ENCODE results near the gene MSANTD2.

The MSANTD2 gene

DNA sequence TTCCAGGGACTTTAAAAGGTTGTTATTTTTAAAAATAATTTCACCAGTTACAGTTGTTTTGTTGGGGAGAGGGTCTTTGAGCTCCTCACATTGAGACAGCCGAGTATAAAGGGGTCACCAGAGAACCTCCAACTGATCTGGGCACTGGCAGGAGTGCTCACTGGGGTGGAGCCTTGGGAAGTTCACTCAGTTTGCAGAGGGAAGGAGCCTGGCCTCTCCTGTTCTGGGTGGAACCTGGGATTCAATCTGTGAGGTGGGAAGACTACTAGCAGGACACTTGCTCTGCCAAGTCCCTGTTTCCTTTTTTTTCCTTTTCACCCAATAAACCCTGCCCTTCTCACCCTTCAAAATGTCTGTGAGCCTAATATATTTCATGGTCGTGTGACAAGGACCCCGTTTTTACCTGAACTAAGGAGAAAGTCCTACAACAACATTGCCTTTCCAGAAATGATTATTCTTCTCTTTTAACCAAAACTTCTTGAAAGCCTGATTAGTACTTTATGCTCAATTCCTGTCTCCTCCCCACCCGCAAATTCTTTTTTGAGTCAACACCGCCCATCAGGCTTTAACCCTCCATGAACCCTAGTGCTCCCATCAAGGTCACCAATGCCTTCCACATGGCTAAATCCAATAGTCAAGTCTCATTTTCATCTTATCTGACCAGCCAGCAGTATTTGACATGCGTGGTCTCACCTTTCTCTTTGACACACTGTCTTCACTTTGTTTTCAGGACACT, 22.0 kb upstream of the MSANTD2 start:
- DNase-seq (ENCODE audit: low read depth in 2 of 2): no peak

DNA sequence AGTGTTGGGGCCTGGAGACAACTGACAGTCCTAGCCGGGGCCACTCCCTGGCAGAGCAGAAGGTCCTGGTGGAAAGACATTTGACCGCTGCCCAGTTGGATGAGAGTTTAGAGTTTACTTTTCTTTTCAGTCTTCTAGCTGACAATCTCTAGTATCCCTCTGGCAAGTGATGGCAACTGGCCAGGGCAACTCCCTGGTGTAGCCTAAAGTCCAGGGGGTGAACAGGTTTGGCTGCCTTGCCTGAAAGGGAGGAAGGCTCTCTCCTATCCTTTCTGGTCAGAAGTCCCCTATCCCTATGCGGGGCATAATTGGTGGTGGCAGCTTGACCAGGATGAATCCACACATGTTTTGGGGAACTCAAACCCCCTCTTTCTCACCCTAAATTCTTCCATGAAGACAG, 16.8 kb upstream of the MSANTD2 start:
- no peak for DNase-seq (ENCODE audit: low read depth in 2 of 2)

DNA sequence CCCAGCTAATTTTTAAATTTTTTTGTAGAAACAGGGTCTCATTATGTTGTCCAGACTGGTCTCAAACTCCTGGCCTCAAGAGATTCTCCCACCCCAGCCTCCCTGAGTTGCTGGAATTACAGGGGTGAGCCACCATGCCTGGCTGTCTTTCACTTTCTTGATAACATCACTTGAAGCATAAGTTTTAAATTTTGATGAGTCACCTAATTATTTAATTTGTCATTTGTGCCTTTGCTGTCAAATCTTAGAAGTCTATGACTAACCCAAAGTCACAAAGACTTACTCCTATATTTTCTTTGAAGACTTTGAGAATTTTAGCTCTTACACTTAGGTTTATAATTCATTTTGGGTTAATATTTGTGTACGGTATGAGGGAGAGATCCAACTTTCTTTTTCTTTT, 14.5 kb upstream of the MSANTD2 start:
- no peak for DNase-seq (ENCODE audit: low read depth in 2 of 2)

DNA sequence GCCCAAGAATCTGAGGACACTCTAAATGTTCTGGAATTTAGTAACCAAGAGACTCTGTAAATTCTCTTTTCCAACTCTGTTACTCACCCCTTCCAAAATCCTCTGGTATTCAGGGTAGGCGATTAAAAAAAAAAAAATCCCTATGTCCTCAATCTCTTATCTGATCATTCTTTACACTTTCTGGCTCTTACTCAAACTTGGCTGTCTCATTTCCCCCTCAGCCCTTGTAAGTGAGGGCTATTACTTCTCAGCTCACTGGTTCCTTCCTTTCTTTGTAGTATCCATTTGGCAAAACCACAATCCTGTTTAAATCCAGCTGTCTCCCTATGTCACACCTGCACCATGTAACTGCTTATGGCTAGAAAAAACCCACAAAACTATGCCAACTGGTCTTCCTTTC, 12.7 kb upstream of the MSANTD2 start:
- DNase-seq (ENCODE audit: low read depth in 2 of 2): no peak

DNA sequence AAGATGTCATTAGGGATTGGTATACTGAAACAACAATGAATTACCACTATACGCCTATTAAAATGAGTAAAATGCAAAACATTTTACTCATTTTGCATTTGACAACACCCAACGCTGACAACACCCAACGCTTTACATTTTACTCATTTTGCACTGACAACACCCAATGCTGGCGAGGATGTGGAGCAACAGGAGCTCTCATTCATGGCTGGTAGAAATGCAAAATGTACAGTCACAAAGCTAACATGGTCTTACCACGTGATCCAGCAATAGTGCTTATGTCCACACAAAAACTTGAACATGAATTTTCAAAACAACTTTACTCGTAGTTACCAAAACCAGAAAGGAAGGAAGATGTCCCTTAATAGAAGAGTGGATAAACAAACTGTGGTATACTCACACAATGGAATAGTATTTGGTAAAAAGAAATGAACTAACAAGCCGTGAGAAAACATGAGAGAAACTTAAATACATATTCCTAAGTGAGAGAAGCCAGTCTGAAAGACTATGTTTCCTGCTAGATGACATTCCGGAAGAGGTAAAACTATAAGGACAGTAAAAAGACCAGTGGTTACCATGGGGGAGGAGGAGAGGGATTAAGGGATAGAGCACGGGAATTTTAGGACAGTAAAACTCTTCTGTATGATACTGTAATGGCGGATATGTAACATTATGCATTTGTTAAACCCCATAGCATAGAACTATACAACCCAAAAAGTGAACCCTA, 11.4 kb upstream of the MSANTD2 start:
- DNase-seq (ENCODE audit: low read depth in 2 of 2): no peak

DNA sequence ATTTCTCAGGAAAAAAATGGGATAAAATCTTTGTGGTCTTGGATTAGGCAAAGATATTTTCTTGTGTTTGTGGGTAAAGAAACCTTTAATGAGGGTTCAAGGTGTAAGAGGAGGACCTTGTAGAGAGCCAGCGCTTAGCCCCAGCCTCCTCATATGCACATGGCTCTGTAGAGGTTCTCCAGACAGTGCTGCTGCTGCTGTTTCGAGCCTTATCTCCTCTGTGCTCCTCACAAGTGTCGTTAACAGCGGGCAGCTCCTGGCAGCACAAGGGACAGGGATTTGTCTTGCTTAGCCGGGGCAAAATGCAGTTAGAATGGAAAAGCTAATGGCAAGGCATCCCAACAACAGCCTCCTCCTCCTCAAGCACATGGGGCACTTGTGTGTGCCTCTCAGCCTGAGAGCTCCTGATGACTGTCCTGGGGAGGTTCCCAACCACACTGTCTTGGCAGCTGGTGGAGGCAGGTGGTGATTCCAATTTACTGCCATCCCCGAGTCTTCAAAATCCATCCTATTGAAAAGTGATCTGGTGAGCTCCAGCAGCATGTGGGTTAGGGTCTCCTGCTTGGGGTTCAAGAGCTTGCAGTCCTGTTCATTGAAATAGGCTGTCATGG, 7.6 kb upstream of the MSANTD2 start:
- DNase-seq (ENCODE audit: low read depth in 2 of 2): no peak

DNA sequence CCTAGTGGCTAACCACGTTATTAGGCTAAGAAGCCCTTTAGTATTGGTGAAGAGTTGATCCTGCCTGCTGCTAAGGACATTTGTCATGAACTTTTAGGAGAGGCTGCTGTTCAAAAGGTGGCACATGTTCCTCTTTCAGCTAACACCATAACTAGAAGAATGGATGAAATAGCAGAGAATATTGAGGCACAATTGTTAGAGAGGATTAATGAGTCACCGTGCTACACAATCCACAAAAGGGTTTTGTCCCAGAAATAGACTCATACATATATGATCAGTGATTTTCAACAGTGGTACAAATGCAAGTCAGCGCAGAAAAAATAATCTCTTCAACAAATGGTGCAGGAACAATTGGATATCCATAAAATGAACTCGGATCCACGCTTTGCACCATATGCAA, 7.0 kb upstream of the MSANTD2 start:
- no peak for DNase-seq (ENCODE audit: low read depth in 2 of 2)

DNA sequence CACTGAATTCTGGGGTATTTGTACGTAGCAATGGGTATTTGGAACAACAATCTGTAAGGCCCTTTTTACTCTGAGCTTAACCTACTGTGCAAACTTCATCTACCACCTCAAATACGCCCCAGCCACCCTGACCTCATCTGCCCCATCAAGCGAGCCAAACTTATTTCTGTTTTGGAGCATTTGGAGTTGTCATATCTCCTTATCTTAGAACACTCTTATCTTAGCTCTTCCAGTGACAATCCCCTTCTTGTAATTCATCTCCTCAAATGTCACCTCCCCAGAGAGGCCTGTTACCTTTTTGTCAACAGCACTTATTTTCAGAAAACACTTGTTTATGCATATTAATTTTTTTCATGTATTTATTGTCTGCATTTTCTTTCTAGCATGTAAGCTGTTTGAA, 4.7 kb upstream of the MSANTD2 start:
- no peak for DNase-seq (ENCODE audit: low read depth in 2 of 2)

DNA sequence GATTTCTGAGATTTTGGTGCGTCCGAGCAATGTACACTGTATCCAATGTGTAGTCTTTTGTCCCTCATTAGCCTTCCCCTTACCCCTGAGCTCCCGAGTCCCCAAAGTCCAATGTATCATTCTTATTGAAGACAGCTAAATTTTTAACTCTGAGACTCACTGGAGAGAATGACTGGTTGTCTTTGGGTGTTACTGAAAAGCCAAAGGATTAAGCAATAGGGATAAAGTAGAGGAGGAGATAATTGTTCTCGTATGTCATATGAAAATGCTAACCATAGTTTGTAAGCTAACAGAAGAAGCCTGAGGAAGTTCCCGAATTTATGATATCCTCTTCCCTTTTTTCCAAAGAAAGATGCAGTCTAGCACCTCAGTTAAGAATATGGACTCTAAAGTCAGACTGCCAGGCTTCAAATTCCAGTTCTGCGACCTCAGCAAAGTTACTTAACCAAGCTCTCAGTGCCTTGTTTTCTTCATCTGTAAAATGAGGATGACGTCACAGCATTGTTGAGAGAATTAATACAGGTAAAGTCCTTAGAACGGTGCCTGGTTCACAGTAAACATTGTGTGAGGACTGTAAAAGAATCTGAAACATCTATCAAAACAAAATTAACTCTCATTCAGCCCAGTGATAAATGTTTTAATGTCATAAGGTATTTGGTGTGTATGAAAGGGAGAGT, 1.6 kb upstream of the MSANTD2 start:
- no peak for DNase-seq (ENCODE audit: low read depth in 2 of 2)

DNA sequence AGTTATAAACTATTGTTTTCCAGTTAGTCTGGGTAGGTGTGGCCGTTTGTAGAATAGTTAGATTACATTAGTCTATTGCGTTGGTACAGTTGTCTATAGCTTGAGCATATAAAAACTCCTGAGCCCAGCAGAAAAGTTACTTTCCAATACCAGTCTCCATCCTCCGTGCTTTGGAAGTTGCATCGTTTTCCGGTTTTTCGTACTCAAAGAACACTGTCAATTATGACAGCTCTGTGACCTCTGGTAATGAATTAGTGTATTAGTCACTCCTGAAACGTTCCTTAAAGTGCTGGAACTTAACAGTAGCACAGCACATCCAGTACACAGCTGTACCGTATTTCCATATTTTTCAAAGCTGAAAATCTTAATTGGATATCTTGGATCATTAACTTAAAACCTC, 808 bp upstream of the MSANTD2 start:
- DNase-seq (ENCODE audit: low read depth in 2 of 2): no peak

DNA sequence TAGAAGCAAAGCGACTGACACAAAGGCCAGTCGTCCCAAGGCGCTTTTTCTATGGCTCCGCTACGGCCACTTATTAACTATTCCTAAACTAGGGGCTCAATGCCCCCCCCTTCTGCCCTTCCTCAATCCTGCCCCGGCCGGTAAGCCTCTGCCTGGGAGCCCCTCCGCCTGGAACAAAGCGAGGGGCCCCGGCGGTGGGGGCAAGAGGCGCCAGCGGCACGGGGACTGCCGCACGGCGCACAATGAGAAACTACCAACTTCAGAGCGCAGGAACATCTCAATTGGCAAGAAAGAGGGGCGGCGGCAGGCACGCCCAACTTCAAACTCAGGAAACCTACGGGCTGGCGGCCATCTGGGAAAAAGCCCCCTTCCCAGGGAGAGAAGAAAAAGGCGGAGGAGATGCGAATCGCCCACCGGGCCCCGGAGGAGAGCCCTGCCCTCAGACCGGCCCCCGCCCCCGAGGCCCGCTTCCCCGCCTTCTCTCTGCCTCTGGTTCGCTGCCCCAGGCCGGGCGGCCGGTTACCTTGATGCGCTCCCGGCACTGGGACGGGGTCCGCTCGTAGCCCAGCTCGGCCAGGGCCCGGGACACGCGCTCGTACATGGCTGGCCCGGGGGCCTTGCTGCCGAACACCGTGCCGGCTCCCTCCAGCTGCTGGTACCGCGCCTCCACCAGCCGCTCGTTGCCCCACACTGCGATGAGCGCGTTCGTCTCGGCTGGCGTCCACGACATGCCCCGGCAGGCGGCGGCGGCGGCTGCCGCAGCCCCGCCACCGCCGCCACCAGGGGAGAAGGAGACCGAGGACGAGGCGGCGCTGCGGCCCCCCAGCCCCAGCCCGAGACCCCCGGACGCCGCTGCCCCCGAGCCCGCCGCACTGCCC, 619 bp downstream of the MSANTD2 start:
- DNase-seq (ENCODE audit: low read depth in 2 of 2): peak in 1 of 2 donors; percentile 7

DNA sequence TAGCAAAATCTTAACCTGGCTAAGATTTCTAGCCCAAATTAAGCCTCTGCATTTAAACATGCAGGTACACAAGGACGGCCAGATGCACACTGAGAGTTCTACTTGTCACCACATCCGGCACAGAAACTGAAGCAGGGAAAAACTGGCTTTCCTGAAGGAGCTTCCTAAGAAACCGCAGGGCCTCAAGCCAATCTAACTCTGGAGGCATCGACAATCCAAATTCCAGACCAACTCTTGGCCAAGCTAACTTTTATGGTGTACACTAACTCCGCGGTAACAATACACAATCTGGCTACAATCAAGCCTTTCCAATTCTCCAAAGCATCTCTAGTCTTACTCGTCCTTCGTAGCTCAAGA, 1.2 kb downstream of the MSANTD2 start:
- no peak for DNase-seq (ENCODE audit: low read depth in 2 of 2)

DNA sequence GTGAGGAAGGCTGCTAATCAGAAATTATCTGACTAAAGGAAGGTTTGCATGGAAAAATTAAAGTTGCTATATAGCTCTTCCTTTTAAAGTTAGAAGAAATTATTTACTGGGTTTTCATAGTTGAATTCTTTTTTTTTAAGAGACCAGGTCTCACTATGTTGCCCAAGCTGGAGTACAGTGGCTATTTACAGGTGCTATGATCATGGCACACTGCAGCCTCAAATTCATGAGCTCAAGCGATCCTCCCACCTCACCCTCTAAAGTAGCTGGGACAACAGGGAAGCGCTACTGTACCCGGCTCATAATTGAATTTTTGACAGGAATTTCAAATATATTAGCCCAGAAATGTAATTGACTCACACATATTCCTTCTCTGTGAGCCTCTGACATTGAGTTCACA, 3.9 kb downstream of the MSANTD2 start:
- no peak for DNase-seq (ENCODE audit: low read depth in 2 of 2)

DNA sequence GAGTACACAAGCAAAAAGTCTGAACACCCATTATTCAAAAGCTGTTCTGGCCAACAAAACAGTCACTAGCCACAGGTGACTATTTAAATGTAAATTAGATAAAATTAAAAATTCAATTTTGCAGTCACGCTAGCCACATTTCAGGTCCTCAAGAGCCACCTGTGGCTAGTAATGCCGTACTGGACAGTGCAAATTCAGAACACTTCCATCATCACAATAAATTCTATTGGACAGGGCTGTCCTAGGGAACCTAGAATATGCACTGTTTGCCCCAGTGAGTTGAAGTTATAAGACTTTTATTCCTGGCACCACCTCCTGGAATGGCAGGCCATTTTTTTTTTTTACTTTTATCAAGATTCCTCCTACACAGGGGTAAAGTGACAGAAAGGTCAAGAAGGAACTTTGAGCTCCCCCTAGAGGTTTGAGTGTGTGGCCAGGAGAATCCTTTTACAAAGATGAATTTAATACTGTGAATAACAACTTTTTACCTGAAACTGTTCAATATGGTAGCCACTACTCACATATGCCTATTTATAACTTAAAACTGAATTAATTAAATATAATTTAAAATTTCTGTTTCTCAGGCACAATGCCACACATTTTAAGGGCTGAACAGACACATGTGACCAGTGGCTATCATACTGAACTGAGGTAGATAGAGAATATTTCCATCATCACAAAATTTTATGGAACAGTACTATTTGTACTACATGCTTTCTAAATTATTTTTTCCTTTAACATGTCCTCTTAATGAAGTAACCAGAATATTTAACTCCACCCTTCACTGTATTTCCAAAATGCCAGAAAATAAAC, 6.5 kb downstream of the MSANTD2 start:
- DNase-seq (ENCODE audit: low read depth in 2 of 2): no peak

DNA sequence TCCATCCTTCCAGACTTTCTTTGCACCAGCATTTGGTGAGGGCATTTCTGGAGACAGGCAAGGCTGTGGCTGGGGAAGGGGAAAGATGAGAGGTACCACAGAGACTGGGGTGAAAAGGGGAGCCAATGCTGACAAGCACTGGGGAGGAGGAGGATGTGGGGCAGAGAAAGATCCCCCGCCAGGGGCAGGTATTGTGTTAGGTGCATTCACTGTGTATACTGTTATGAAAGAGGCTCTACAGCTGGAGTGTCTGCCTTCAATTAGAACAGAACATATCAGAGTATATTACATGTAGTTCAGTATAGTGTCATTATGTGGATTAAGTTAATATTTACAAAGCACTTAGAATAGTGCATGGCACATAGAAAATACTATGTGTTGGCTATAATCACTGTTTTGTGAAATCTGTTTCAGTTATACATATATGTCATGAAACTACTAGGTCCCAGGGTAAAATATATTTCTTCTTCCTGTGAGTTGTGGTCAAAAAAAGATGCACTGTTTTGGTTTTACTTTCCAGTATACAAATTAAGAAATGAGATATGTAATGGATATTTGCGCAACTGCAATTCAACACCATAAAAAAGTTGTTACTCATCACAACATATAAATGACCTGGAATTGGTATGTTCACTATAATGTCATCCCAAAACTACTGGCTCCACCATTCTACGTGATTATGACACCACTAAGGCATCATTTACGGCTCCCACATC, 8.4 kb downstream of the MSANTD2 start:
- no peak for DNase-seq (ENCODE audit: low read depth in 2 of 2)

DNA sequence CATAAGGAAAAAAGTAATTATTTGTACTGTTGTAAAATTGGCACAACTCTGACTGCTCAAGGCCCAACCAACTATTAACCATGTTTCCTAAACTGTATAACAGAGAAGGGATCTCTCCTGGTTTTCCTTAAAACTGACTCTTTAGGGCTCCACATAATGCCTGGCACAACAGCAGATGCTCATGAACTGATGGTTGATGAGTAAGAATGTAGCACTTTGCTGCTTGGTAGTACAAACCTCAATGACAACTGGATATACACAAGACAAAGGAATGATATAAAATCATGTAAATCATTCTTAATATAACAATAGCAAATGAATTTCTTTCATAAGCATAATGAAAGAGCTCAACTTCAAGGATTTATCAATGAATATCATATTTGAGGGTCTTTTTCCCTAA, 11.7 kb downstream of the MSANTD2 start:
- DNase-seq (ENCODE audit: low read depth in 2 of 2): no peak

DNA sequence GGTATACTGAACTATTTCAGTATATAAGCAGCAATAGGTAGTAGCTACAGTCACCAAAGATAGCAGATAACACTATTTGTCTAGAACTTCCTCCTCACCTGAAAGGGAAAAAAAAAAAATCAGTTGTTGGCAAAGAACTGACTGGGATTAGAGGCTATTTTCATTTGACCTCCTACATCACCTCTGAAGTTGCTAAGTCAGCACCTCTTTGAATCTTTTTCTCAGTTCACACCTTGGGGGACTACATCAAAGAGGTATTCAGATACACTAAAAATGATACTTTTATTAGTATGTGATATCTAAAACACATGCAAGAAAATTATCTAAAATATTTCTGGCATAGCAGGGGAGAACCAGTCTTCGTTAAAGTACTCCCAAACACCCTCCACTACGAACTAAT, 16.2 kb downstream of the MSANTD2 start:
- DNase-seq (ENCODE audit: low read depth in 2 of 2): no peak

DNA sequence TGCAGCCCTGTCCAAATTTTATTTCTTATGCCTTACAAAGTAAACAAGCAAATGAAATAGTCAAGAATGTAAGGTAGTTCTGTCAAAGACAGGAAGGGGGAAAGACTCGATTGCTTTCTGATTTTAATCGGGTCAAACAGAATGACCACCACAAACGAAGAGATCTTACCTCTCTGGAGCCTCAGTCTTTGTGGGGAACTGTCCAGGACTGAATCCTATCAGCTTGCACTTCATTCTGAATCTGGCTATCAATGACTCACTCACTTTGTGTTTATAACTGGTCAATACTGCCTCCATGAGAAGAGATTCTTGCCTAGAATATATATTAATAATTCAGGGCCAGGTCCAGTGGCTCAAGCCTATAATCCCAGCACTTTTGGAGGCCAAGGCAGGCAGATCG, 17.2 kb downstream of the MSANTD2 start:
- DNase-seq (ENCODE audit: low read depth in 2 of 2): no peak

DNA sequence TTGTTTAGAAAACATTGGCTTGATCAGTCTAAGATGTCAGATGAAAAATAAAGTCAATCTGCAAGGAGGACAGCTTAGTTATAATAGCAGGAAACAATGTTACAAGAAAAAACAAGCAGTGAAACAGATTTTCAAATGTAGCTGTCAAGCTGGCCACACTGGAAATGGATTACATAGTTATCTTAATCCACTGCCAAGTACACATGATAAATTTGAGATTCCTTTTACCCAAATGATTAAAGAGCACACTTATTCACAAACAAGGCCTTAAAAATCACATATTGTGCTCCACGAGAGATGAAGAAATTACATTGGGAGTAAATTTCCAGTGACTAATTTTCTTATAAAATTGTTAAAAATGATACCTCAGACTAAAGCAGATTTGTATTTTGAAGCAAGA, 20.6 kb downstream of the MSANTD2 start:
- DNase-seq (ENCODE audit: low read depth in 2 of 2): no peak

DNA sequence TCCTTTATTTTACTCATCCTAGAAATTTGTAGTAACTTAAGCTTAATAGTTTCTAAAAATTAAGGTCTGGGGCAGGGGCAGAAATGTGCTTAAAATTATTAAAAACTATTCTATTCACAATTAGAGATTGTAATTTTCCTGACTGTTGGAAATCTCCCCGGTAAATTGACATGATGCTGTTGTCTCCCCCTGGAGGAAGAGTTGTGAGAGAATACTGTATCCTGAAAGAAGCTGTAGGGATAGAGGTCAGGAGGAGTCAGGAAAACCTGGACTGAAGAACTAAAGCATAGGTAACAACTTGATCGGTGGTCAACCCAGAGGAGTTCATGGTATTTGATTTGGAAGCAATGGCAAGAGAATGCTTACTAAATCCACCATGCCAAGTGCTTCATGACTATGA, 21.9 kb downstream of the MSANTD2 start:
- DNase-seq (ENCODE audit: low read depth in 2 of 2): no peak

Measured in stimulated activated CD8-positive, alpha-beta memory T cell treated with anti-CD3 and anti-CD28 coated beads, Interleukin-7, amount 100 ng/mL, for 1 hour (primary cell).